ENCODE data around the gene MAN2A1.

- TF ChIP-seq CTCF (IDR thresholded peaks at IDR 0.05) (no peak), POLR2A (IDR thresholded peaks at IDR 0.05) (no peak)
Measured at GRCh38 chr5:109741390-109741789, 51.7 kb downstream of the MAN2A1 start.
